Pons (tissue), 1 donor: ENCODE measurements around the gene OR8U1.
A peak's percentile ranks its signal among the peaks of the same experiment; 100 is the strongest.
"Not testable (repeated sequence)": the region's sequence is repeated elsewhere in the genome, so short reads cannot be mapped to it uniquely, and the experiment has no call there.

Experiments used
- DNase-seq: peaks from one replicate; pipeline ENCODE4 v3.0.0-alpha.2; 2016; ENCODE audit warnings: low spot score

The OR8U1 gene

DNA sequence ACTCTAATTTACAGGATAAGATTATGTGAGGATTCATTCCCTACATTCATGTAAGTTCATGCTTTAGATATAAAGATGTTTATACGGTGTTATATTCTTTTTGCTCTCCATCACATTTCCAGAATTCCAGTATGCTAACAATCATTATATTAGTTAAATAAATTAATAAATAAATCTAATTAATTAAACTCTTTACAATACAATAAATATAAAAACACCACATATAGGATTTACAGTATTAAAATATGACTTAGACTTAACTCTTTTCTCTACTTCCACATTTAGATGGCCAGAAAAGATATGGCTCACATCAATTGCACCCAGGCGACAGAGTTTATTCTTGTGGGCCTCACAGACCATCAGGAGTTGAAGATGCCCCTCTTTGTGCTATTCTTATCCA is at the start of gene OR8U1:
Gene OR8U1, plus strand, starts transcription at position 301 of the 400 bp plus-strand sequence. Its CDS starts 0 bp downstream, at position 301.
- DNase-seq = no peak

GRCh38 chr11:56331861-56332491 is 43.4 kb upstream of the OR8U1 start:
- DNase-seq = no peak

DNA sequence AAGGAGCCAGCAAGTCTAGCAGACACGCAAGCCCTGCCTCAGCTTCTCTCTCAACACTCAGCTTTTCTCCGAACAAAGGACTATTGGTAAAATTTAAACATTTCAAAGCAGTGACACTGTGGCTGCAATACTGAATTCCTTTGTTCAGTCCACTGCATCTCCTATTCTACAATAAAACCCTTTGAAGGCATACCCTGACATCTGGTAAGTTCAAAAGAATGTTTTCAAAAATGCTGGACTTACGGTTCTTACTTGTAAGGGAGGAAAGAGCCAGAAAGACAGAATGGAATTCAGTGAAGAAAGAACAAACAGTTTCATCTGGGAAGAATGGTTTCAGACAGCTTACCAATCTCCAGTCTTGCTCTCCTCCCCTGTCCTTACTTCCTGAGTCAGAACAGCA is 42.3 kb upstream of the OR8U1 start:
- DNase-seq = peak; percentile 75

- DNase-seq = no peak
Measured at GRCh38 chr11:56340289-56340688, 35.1 kb upstream of the OR8U1 start.

DNA sequence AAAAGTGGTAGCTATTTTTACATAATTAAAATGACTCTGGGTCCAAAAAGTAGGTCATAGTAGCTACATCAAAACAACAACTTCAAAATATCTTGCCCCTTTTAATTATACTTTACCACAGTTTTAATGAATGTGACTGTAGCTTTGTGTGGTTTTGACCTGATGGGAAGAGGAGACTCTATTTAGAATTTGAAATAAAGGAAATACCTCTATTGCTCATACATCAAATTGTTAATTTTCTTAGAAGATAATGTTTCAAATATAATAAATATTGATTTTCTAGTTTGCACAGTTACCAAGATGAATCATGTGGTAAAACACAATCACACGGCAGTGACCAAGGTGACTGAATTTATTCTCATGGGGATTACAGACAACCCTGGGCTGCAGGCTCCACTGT is 29.7 kb upstream of the OR8U1 start, which contains the start of gene OR8K1:
Gene OR8K1, plus strand, starts transcription at position 301 of the 400 bp plus-strand sequence. Its CDS starts 0 bp downstream, at position 301.
- DNase-seq = no peak

- DNase-seq = no peak
Measured at GRCh38 chr11:56353991-56354390, 21.4 kb upstream of the OR8U1 start, which contains the start of gene OR8J1. TSS of gene OR8J1 (plus strand) at chr11:56354291. CDS start at chr11:56360247, 5,956 bp downstream.

GRCh38 chr11:56380120-56380519 is 4.7 kb downstream of the OR8U1 start:
- no peak for DNase-seq

DNA sequence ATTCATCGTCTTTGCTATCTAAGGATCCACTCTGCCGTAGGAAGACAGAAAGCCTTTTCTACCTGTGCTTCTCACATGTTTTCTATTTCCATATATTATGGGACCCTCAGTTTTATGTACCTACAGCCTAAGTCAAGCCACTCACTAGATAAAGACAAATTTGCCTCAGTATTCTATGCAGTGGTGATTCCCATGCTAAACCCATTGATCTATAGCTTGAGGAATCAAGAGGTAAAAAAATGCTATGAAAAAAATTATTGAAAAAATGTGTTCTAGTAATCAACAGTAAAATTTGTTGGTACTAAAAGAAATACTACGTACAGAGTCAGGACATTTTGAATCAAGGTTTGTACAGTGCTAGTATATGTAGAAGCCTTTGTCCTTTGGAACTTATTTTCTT is 19.0 kb downstream of the OR8U1 start:
- no peak for DNase-seq

GRCh38 chr11:56396047-56396446 is 20.6 kb downstream of the OR8U1 start:
- DNase-seq = no peak

DNA sequence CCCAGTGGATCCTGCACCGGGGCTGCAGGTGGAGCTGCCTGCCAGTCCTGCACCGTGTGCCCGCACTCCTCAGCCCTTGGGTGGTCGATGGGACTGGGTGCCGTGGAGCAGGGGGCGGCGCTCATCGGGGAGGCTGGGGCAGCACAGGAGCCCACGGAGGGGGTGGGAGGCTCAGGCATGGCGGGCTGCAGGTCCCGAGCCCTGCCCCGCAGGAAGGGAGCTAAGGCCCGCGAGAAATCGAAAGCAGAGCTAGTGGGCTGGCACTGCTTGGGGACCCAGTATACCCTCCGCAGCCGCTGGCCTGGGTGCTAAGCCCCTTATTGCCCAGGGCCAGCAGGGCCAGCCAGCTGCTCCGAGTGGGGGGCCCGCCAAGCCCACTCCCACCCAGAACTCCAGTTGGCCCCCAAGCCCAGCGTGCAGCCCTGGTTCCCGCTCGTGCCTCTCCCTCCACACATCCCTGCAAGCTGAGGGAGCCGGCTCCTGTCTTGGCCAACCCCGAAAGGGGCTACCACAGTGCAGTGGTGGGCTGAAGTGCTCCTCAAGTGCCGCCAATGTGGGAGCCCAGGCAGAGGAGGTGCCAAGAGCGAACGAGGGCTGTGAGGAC is 26.5 kb downstream of the OR8U1 start:
- DNase-seq = not testable (repeated sequence)

DNA sequence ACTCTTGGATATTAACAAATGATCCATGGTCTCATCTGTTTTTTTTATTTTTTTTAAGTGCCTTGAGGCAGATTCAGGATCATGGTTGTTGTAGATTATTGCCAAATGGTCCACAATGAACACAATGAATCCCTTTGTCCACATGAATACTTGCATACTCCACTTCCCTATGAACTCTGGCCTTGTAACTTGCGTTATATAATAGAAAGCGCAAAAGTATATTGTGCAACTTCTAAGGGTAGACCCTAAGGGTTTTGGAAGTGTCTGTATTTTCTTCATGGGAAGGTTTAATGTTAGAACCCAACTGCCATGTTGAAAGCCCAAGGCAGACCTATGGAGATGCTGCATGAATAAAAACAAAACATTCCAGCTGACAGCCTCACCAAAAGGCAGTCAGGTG is 29.0 kb downstream of the OR8U1 start:
- peak; percentile 8 for DNase-seq

GRCh38 chr11:56410801-56411200 is 35.4 kb downstream of the OR8U1 start:
- no peak for DNase-seq

- no peak for DNase-seq
Measured at GRCh38 chr11:56412396-56412795, 37.0 kb downstream of the OR8U1 start, which contains the start of gene OR5AL1. TSS of gene OR5AL1 (plus strand) at chr11:56412696.
